HCT116 (cell line): ENCODE results near the gene HOXB1. TPM values are rescaled to one million over a fixed set of nuclear protein-coding genes. Genes with fewer than 3 reads are reported as not detected.

Experiments used
- ATAC-seq: fragments of 200-7000 bp; cut with Tn5 transposase; 2 replicates; pipeline ENCODE4 v1.9.1; 2020; ENCODE audit warnings: mild to moderate bottlenecking, moderate library complexity
- BruUV-seq: library from RNA; stranded (reverse); fragments of 400-500 nt; replicated peaks from 2 replicates; lab custom pipeline; 2021; lab: Mats Ljungman, UMichigan
- CTCF ChIA-PET: fragments of 300-600 bp; sonication (Branson Sonifier 250); formaldehyde crosslinking; loops from one replicate; lab custom pipeline; 2021; ENCODE audit warnings: antibody characterized with exemption; lab: Charles Lee
- POLR2A ChIA-PET: fragments of 300-600, 350-600 bp; sonication (Branson Sonifier 250); formaldehyde crosslinking; loops from one replicate; lab custom pipeline; 2021; ENCODE audit warnings: antibody characterized with exemption; lab: Charles Lee
- RAD21 ChIA-PET, 2 experiments: fragments of 300-600 bp; sonication (Branson Sonifier 250); formaldehyde crosslinking; loops; one replicate each; lab custom pipeline; 2023; ENCODE audit warnings: low total read pairs in 2 of 2; ENCODE audit not compliant: uncharacterized antibody in 2 of 2, unreplicated experiment in 2 of 2, low non-redundant PET in 1 of 2; lab: Charles Lee
- DNase-seq: peaks from one replicate; pipeline ENCODE4 v3.0.0-alpha.2; 2010; ENCODE audit warnings: low read depth, low spot score
- H2AFZ ChIP-seq: fragments of 200-600 bp; shearing (Covaris generic), sonication (generic); 2 replicates; pipeline ENCODE4 v1.6.1; 2017; ENCODE audit warnings: low read depth, mixed run types, mixed read lengths, antibody characterized with exemption, low read length; ENCODE audit not compliant: poor library complexity, severe bottlenecking
- H3K27ac ChIP-seq: 2 replicates; pipeline ENCODE4 v1.5.1; 2012; ENCODE audit warnings: low read depth, low read length
- H3K27me3 ChIP-seq: fragments of 200-600 bp; sonication (generic); 2 replicates; pipeline ENCODE4 v1.6.1; 2016; ENCODE audit warnings: mixed run types, low read length, mixed read lengths; ENCODE audit not compliant: insufficient read depth
- H3K36me3 ChIP-seq, 2 experiments: fragments of 200-500 bp in 1 of 2; fragments of 200-600 bp in 1 of 2; sonication (Bioruptor generic) in 1 of 2; sonication (generic) in 1 of 2; 2 replicates each; pipeline versions ENCODE4 v1.5.1 to v1.6.1; 2014 to 2016; ENCODE audit warnings: low read length in 2 of 2, inconsistent platforms in 1 of 2, mixed read lengths in 1 of 2, mixed run types in 1 of 2; ENCODE audit not compliant: insufficient read depth in 2 of 2, control insufficient read depth in 1 of 2
- H3K4me1 ChIP-seq, 2 experiments: fragments of 200-600 bp in 1 of 2; sonication (generic) in 1 of 2; 2 replicates each; pipeline versions ENCODE4 v1.5.1 to v1.6.1; 2012 to 2017; ENCODE audit warnings: low read length in 2 of 2, inconsistent platforms in 1 of 2, mild to moderate bottlenecking in 1 of 2, mixed read lengths in 1 of 2, mixed run types in 1 of 2, moderate library complexity in 1 of 2; ENCODE audit not compliant: insufficient read depth in 2 of 2, control insufficient read depth in 1 of 2
- H3K4me2 ChIP-seq: fragments of 200-600 bp; sonication (generic); 2 replicates; pipeline ENCODE4 v1.6.1; 2017; ENCODE audit warnings: mixed run types, low read length, mixed read lengths
- H3K4me3 ChIP-seq, 2 experiments: fragments of 200-600 bp in 1 of 2; sonication (generic) in 1 of 2; replicated peaks in 1 of 2; 2 replicates each; pipeline ENCODE4 v1.5.1; 2011 to 2016; ENCODE audit warnings: low read length in 2 of 2, control low read depth in 1 of 2, low read depth in 1 of 2, mild to moderate bottlenecking in 1 of 2, mixed read lengths in 1 of 2, mixed run types in 1 of 2
- H3K79me2 ChIP-seq: fragments of 200-600 bp; sonication (generic); 2 replicates; pipeline ENCODE4 v1.6.1; 2017; ENCODE audit warnings: mild to moderate bottlenecking, mixed run types, low read length, moderate library complexity, mixed read lengths; ENCODE audit not compliant: insufficient read depth
- H3K9ac ChIP-seq: fragments of 200-600 bp; sonication (generic); 2 replicates; pipeline ENCODE4 v1.6.1; 2016; ENCODE audit warnings: low read length, mixed read lengths
- H3K9me2 ChIP-seq: fragments of 200-600 bp; sonication (generic), shearing (Covaris generic); 2 replicates; pipeline ENCODE4 v1.6.1; 2017; ENCODE audit warnings: mixed run types, mild to moderate bottlenecking, moderate library complexity; ENCODE audit not compliant: insufficient read depth
- H3K9me3 ChIP-seq, 2 experiments: fragments of 200-500 bp in 1 of 2; fragments of 200-600 bp in 1 of 2; sonication (Bioruptor generic) in 1 of 2; sonication (generic) in 1 of 2; 2 replicates each; pipeline ENCODE4 v1.6.1; 2014 to 2017; ENCODE audit warnings: low read length in 2 of 2, mixed read lengths in 2 of 2, inconsistent platforms in 1 of 2, low read depth in 1 of 2, mild to moderate bottlenecking in 1 of 2, mixed run types in 1 of 2, moderate library complexity in 1 of 2; ENCODE audit not compliant: control insufficient read depth in 1 of 2, insufficient read depth in 1 of 2
- H4K20me1 ChIP-seq: fragments of 200-600 bp; sonication (generic), shearing (Covaris generic); 2 replicates; pipeline ENCODE4 v1.6.1; 2017; ENCODE audit warnings: mixed run types, mild to moderate bottlenecking, moderate library complexity; ENCODE audit not compliant: insufficient read depth
- CBX3 ChIP-seq: IDR thresholded peaks from 2 replicates; pipeline ENCODE4 v1.6.1; 2012; ENCODE audit warnings: low read depth
- CEBPB ChIP-seq: IDR thresholded peaks from 2 replicates; pipeline ENCODE4 v1.6.1; 2012; ENCODE audit warnings: low read depth
- EGR1 ChIP-seq: IDR thresholded peaks from 2 replicates; pipeline ENCODE4 v1.6.1; 2012; ENCODE audit warnings: low read depth
- ELF1 ChIP-seq: IDR thresholded peaks from 2 replicates; pipeline ENCODE4 v1.6.1; 2012; ENCODE audit warnings: low read depth, borderline replicate concordance
- EZH2 ChIP-seq: fragments of 200-600 bp; sonication (generic); IDR thresholded peaks from 2 replicates; pipeline ENCODE4 v1.6.1; 2017; ENCODE audit warnings: antibody characterized with exemption, mixed run types
- EZH2phosphoT487 ChIP-seq: fragments of 200-600 bp; IDR thresholded peaks from 2 replicates; pipeline ENCODE4 v1.6.1; 2018; ENCODE audit warnings: antibody characterized with exemption, borderline replicate concordance
- FOSL1 ChIP-seq: IDR thresholded peaks from 2 replicates; pipeline ENCODE4 v1.6.1; 2012; ENCODE audit warnings: low read depth
- JUND ChIP-seq: IDR thresholded peaks from 2 replicates; pipeline ENCODE4 v1.6.1; 2012
- POLR2A ChIP-seq: IDR thresholded peaks from 2 replicates; pipeline ENCODE4 v1.7.0; 2011; ENCODE audit warnings: borderline replicate concordance; ENCODE audit not compliant: insufficient read depth, insufficient read length; ENCODE audit errors: extremely low read depth
- SRF ChIP-seq: IDR thresholded peaks from 2 replicates; pipeline ENCODE4 v1.6.1; 2012; ENCODE audit warnings: low read depth
- TCF7L2 ChIP-seq: IDR thresholded peaks from 2 replicates; pipeline ENCODE4 v1.7.0; 2011; ENCODE audit warnings: borderline replicate concordance, inconsistent platforms; ENCODE audit not compliant: insufficient read depth, insufficient read length; ENCODE audit errors: extremely low read depth
- YY1 ChIP-seq: IDR thresholded peaks from 2 replicates; pipeline ENCODE4 v1.6.1; 2011; ENCODE audit warnings: low read length, low read depth, moderate library complexity, mild to moderate bottlenecking; ENCODE audit not compliant: insufficient replicate concordance; ENCODE audit errors: extremely low read depth
- ZNF274 ChIP-seq: fragments of 200-500 bp; sonication (Bioruptor generic); IDR thresholded peaks from 2 replicates; pipeline ENCODE4 v1.6.1; 2014; ENCODE audit warnings: mild to moderate bottlenecking, low read depth, low read length, inconsistent platforms
- intact Hi-C: fragments of 100-400 bp; cut with micrococcal nuclease; formaldehyde crosslinking; loops from 2 replicates; pipeline ENCODE4 v1.10.0; 2022
- total RNA-seq: library from RNA; stranded (reverse); gene quantifications from one replicate; pipeline ENCODE4 v1.2.1, GENCODE V29; 2021; ENCODE audit not compliant: unreplicated experiment
- TF ChIP-seq, protein P1 (sequence below): IDR thresholded peaks from 2 replicates; pipeline ENCODE4 v1.6.1; 2011; ENCODE audit warnings: mild to moderate bottlenecking, low read length, moderate library complexity; ENCODE audit not compliant: insufficient replicate concordance; ENCODE audit errors: extremely low read depth
- TF ChIP-seq, protein P2 (sequence below), 3 experiments: fragments of 200-600 bp in 1 of 3; sonication (generic) in 1 of 3; IDR thresholded peaks in 2 of 3; conservative IDR thresholded peaks in 1 of 3; 2 replicates each; pipeline ENCODE4 v1.5.1; 2012 to 2017; ENCODE audit warnings: low read depth in 2 of 3, low read length in 2 of 3, antibody characterized with exemption in 1 of 3, borderline replicate concordance in 1 of 3, control low read depth in 1 of 3, mild to moderate bottlenecking in 1 of 3, mixed read lengths in 1 of 3, mixed run types in 1 of 3, moderate library complexity in 1 of 3; ENCODE audit not compliant: insufficient read depth in 1 of 3
- TF ChIP-seq, protein P3 (sequence below): IDR thresholded peaks from 2 replicates; pipeline ENCODE4 v1.6.1; 2012; ENCODE audit warnings: low read depth

The HOXB1 gene
- total RNA-seq, 1 experiment from 2014 or later, result not detected

DNA sequence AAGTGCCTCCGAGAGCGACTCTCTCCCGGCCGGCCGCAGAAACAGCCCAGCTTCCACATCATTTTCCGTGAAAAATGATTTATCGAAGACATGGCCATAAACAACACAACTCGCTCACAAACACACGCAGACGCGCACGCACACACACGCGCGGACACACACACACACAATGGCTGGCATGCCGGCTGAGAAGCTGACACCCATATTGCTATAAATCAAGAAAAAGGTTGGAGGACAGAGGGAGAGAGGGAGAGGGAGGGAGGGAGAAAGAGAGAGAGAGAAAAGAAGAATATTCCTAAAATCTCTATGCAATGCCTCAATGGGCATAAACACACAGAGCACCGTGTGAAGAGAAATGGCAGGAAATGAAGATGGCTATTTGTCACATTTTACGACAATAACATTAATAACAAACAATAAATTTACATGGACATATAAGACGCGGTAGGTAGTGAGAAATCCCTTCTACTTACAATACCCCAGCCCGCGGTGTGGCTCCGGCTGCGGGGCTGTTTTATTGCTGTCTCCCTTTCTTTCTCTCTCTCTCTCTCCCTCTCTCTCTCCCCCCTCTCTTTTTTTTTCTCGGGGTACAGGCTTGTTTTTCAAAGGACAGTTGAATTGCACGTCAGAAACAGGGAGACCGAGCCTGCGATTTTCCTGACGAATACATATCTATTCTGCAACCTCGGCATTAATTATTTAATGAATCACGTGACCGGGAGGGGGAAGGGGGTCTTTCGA is 37.9 kb upstream of the HOXB1 start:
- TF ChIP-seq ELF1, result no peak
- TF ChIP-seq, protein P1, sequence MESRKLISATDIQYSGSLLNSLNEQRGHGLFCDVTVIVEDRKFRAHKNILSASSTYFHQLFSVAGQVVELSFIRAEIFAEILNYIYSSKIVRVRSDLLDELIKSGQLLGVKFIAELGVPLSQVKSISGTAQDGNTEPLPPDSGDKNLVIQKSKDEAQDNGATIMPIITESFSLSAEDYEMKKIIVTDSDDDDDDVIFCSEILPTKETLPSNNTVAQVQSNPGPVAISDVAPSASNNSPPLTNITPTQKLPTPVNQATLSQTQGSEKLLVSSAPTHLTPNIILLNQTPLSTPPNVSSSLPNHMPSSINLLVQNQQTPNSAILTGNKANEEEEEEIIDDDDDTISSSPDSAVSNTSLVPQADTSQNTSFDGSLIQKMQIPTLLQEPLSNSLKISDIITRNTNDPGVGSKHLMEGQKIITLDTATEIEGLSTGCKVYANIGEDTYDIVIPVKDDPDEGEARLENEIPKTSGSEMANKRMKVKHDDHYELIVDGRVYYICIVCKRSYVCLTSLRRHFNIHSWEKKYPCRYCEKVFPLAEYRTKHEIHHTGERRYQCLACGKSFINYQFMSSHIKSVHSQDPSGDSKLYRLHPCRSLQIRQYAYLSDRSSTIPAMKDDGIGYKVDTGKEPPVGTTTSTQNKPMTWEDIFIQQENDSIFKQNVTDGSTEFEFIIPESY, result no peak
- TF ChIP-seq, protein P2, sequence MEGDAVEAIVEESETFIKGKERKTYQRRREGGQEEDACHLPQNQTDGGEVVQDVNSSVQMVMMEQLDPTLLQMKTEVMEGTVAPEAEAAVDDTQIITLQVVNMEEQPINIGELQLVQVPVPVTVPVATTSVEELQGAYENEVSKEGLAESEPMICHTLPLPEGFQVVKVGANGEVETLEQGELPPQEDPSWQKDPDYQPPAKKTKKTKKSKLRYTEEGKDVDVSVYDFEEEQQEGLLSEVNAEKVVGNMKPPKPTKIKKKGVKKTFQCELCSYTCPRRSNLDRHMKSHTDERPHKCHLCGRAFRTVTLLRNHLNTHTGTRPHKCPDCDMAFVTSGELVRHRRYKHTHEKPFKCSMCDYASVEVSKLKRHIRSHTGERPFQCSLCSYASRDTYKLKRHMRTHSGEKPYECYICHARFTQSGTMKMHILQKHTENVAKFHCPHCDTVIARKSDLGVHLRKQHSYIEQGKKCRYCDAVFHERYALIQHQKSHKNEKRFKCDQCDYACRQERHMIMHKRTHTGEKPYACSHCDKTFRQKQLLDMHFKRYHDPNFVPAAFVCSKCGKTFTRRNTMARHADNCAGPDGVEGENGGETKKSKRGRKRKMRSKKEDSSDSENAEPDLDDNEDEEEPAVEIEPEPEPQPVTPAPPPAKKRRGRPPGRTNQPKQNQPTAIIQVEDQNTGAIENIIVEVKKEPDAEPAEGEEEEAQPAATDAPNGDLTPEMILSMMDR (IDR thresholded peaks at IDR 0.05 in 2 of 3, conservative IDR thresholded peaks at IDR 0.05 in 1 of 3; ENCODE audit: borderline replicate concordance in 1 of 3, insufficient read depth in 1 of 3, low read depth in 2 of 3, low read length in 2 of 3), result no peak
- TF ChIP-seq EGR1, result no peak
- no peak for TF ChIP-seq TCF7L2
- no peak for TF ChIP-seq EZH2
- no peak for TF ChIP-seq FOSL1
- no peak for TF ChIP-seq POLR2A
- no peak for TF ChIP-seq EZH2phosphoT487
- TF ChIP-seq CBX3, result no peak
- TF ChIP-seq CEBPB, result no peak
- TF ChIP-seq, protein P3, sequence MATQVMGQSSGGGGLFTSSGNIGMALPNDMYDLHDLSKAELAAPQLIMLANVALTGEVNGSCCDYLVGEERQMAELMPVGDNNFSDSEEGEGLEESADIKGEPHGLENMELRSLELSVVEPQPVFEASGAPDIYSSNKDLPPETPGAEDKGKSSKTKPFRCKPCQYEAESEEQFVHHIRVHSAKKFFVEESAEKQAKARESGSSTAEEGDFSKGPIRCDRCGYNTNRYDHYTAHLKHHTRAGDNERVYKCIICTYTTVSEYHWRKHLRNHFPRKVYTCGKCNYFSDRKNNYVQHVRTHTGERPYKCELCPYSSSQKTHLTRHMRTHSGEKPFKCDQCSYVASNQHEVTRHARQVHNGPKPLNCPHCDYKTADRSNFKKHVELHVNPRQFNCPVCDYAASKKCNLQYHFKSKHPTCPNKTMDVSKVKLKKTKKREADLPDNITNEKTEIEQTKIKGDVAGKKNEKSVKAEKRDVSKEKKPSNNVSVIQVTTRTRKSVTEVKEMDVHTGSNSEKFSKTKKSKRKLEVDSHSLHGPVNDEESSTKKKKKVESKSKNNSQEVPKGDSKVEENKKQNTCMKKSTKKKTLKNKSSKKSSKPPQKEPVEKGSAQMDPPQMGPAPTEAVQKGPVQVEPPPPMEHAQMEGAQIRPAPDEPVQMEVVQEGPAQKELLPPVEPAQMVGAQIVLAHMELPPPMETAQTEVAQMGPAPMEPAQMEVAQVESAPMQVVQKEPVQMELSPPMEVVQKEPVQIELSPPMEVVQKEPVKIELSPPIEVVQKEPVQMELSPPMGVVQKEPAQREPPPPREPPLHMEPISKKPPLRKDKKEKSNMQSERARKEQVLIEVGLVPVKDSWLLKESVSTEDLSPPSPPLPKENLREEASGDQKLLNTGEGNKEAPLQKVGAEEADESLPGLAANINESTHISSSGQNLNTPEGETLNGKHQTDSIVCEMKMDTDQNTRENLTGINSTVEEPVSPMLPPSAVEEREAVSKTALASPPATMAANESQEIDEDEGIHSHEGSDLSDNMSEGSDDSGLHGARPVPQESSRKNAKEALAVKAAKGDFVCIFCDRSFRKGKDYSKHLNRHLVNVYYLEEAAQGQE, result no peak
- no peak for TF ChIP-seq YY1
- no peak for TF ChIP-seq JUND
- no peak for TF ChIP-seq SRF
- no peak for TF ChIP-seq ZNF274
- no peaks in the 10 kb centered on the region for H3K4me1 ChIP-seq
- no peak for DNase-seq
- no peak overlapping the region for H3K9ac ChIP-seq
- H3K4me3 ChIP-seq, result no peak overlapping the region
- no peak overlapping the region for H3K4me2 ChIP-seq
- peaks cover 60% of the 10 kb centered on the region for H3K79me2 ChIP-seq
- H4K20me1 ChIP-seq, result no peaks in the 10 kb centered on the region
- no TSS peak for BruUV-seq
- intact Hi-C loops, result no loop called here
- RAD21 ChIA-PET, result no interaction called here
- CTCF ChIA-PET, result no interaction called here
- H3K36me3 ChIP-seq, result no peaks in the 10 kb centered on the region; a peak in 1 of 4 replicates
- ATAC-seq, result no peak
- no peak overlapping the region for H3K27ac ChIP-seq
- POLR2A ChIA-PET, result no interaction called here
- no peaks in the 10 kb centered on the region for H3K9me2 ChIP-seq
- no peaks in the 10 kb centered on the region for H3K9me3 ChIP-seq
- no peak overlapping the region for H2AFZ ChIP-seq
- H3K27me3 ChIP-seq, result no peaks in the 10 kb centered on the region
